WTC11 (cell line): ENCODE data around the gene HES1. TPM values are rescaled to one million over a fixed set of nuclear protein-coding genes. Genes with fewer than 3 reads are reported as not detected.
A peak's percentile ranks its signal among the peaks of the same experiment; 100 is the strongest.

Experiments used
- ATAC-seq: fragments of 200-7000 bp; cut with Tn5 transposase; 2 replicates; pipeline ENCODE4 v1.10.0; 2021; ENCODE audit warnings: mild to moderate bottlenecking, moderate library complexity
- CTCF ChIA-PET: fragments of 300-600 bp; sonication (Branson Sonifier 250); formaldehyde crosslinking; loops from one replicate; lab custom pipeline; 2021; ENCODE audit warnings: antibody characterized with exemption; lab: Charles Lee
- POLR2A ChIA-PET: fragments of 350-600 bp; sonication (Branson Sonifier 250); formaldehyde crosslinking; loops from one replicate; lab custom pipeline; 2021; ENCODE audit warnings: antibody characterized with exemption; lab: Charles Lee
- DNase-seq: peaks from one replicate; pipeline ENCODE4 v3.0.0; 2021; ENCODE audit warnings: low spot score
- H3K27ac Mint-ChIP-seq: 2 replicates; pipeline ENCODE4 v1.8.0; 2021; ENCODE audit warnings: mixed read lengths
- H3K27me3 Mint-ChIP-seq: 2 replicates; pipeline ENCODE4 v1.8.0; 2021; ENCODE audit warnings: low read depth, mild to moderate bottlenecking, moderate library complexity, mixed read lengths
- H3K36me3 Mint-ChIP-seq: 2 replicates; pipeline ENCODE4 v1.8.0; 2021; ENCODE audit warnings: mixed read lengths
- H3K4me1 Mint-ChIP-seq: 2 replicates; pipeline ENCODE4 v1.8.0; 2022; ENCODE audit warnings: mixed read lengths
- H3K4me3 Mint-ChIP-seq: 2 replicates; pipeline ENCODE4 v1.8.0; 2021; ENCODE audit warnings: mild to moderate bottlenecking, moderate library complexity, mixed read lengths
- H3K9me3 Mint-ChIP-seq: 2 replicates; pipeline ENCODE4 v1.8.0; 2021; ENCODE audit warnings: mixed read lengths
- AFF4 ChIP-seq: sonication (generic); formaldehyde crosslinking; IDR thresholded peaks from 2 replicates; pipeline ENCODE4 v1.8.1; 2023; ENCODE audit warnings: mild to moderate bottlenecking, missing genetic modification reagents, borderline replicate concordance
- AR ChIP-seq: fragments of 250-450 bp; sonication (Bioruptor Pico); IDR thresholded peaks from 2 replicates; pipeline ENCODE4 v1.9.0; 2021; ENCODE audit warnings: mild to moderate bottlenecking
- ATF3 ChIP-seq: sonication (generic); formaldehyde crosslinking; conservative IDR thresholded peaks from 2 replicates; pipeline ENCODE4 v1.8.1; 2022; ENCODE audit warnings: mild to moderate bottlenecking, missing genetic modification reagents
- ATF6 ChIP-seq: sonication (generic); formaldehyde crosslinking; IDR thresholded peaks from 2 replicates; pipeline ENCODE4 v1.8.1; 2023; ENCODE audit warnings: mild to moderate bottlenecking, missing genetic modification reagents
- ERG ChIP-seq: fragments of 250-450 bp; sonication (Bioruptor Pico); IDR thresholded peaks from 2 replicates; pipeline ENCODE4 v1.8.0; 2021; ENCODE audit warnings: mild to moderate bottlenecking
- FOXK1 ChIP-seq: sonication (generic); formaldehyde crosslinking; IDR thresholded peaks from 2 replicates; pipeline ENCODE4 v1.8.0; 2022; ENCODE audit warnings: mild to moderate bottlenecking, moderate library complexity, missing genetic modification reagents
- GABPB1 ChIP-seq: sonication (generic); formaldehyde crosslinking; IDR thresholded peaks from 2 replicates; pipeline ENCODE4 v1.8.1; 2023; ENCODE audit warnings: mild to moderate bottlenecking, missing genetic modification reagents
- GTF2I ChIP-seq: fragments of 250-450 bp; sonication (Bioruptor Pico); conservative IDR thresholded peaks from 2 replicates; pipeline ENCODE4 v1.4.0; 2021; ENCODE audit warnings: mild to moderate bottlenecking
- IRF1 ChIP-seq: sonication (generic); formaldehyde crosslinking; IDR thresholded peaks from 2 replicates; pipeline ENCODE4 v1.8.0; 2023; ENCODE audit warnings: missing genetic modification reagents
- IRF2 ChIP-seq: sonication (generic); formaldehyde crosslinking; IDR thresholded peaks from 2 replicates; pipeline ENCODE4 v1.8.0; 2022; ENCODE audit warnings: low read depth, missing genetic modification reagents, borderline replicate concordance
- KAT7 ChIP-seq: sonication (generic); formaldehyde crosslinking; IDR thresholded peaks from 2 replicates; pipeline ENCODE4 v1.8.1; 2023; ENCODE audit warnings: missing genetic modification reagents, mild to moderate bottlenecking, borderline replicate concordance
- MAX ChIP-seq: sonication (generic); formaldehyde crosslinking; IDR thresholded peaks from 2 replicates; pipeline ENCODE4 v1.8.0; 2022; ENCODE audit warnings: mild to moderate bottlenecking, missing genetic modification reagents
- MYBL2 ChIP-seq: sonication (generic); formaldehyde crosslinking; IDR thresholded peaks from 2 replicates; pipeline ENCODE4 v1.8.1; 2023; ENCODE audit warnings: mild to moderate bottlenecking, moderate library complexity, missing genetic modification reagents
- RELA ChIP-seq: sonication (generic); formaldehyde crosslinking; IDR thresholded peaks from 2 replicates; pipeline ENCODE4 v1.8.1; 2022; ENCODE audit warnings: missing genetic modification reagents, mild to moderate bottlenecking, borderline replicate concordance
- TEAD4 ChIP-seq: sonication (generic); formaldehyde crosslinking; IDR thresholded peaks from 2 replicates; pipeline ENCODE4 v1.8.0; 2022; ENCODE audit warnings: mild to moderate bottlenecking, missing genetic modification reagents
- ZBTB43 ChIP-seq: sonication (generic); formaldehyde crosslinking; IDR thresholded peaks from 2 replicates; pipeline ENCODE4 v1.8.1; 2023; ENCODE audit warnings: mild to moderate bottlenecking, missing genetic modification reagents
- ZNF232 ChIP-seq: sonication (generic); formaldehyde crosslinking; IDR thresholded peaks from 2 replicates; pipeline ENCODE4 v1.8.0; 2022; ENCODE audit warnings: mild to moderate bottlenecking, missing genetic modification reagents
- ZNF263 ChIP-seq: sonication (generic); formaldehyde crosslinking; IDR thresholded peaks from 2 replicates; pipeline ENCODE4 v1.8.1; 2022; ENCODE audit warnings: low read depth, mild to moderate bottlenecking, moderate library complexity, missing genetic modification reagents
- ZNF423 ChIP-seq: fragments of 250-450 bp; sonication (Bioruptor Pico); IDR thresholded peaks from 2 replicates; pipeline ENCODE4 v2.1.2; 2022; ENCODE audit warnings: mild to moderate bottlenecking, moderate library complexity
- ZNF671 ChIP-seq: fragments of 250-450 bp; sonication (Bioruptor Pico); IDR thresholded peaks from 2 replicates; pipeline ENCODE4 v1.8.0; 2021; ENCODE audit warnings: mild to moderate bottlenecking
- total RNA-seq: library from RNA; stranded (reverse); gene quantifications from 3 replicates; pipeline ENCODE4 v1.2.3, GENCODE V29; 2021

The HES1 gene
- total RNA-seq, 1 experiment from 2014 or later = 28.4 TPM

- CTCF ChIA-PET = interaction anchor here (1.3 kb wide), 1 partner anchor 13 kb away, joined by 3 read pairs; no protein-coding TSS in a partner anchor
- Mint-ChIP-seq H3K4me3 (no peak overlapping the region), H3K27me3 (no peaks in the 10 kb centered on the region), H3K27ac (0 out of 2 replicates have a peak overlapping the region, but pooled peaks have one; percentile 29), H3K9me3 (no peaks in the 10 kb centered on the region), H3K4me1 (peaks cover 19% of the 10 kb centered on the region), H3K36me3 (no peaks in the 10 kb centered on the region)
- POLR2A ChIA-PET = no interaction called here
- ATAC-seq (no peak), DNase-seq (no peak)
- no peak for TF ChIP-seq TEAD4 (CRISPR knock-in tag)
- TF ChIP-seq AR = no peak
- TF ChIP-seq IRF2 (CRISPR knock-in tag) = no peak
- no peak for TF ChIP-seq ZNF263 (CRISPR knock-in tag)
- TF ChIP-seq ZNF671 = no peak
- TF ChIP-seq GABPB1 = no peak
- no peak for TF ChIP-seq KAT7 (CRISPR knock-in tag)
- TF ChIP-seq ATF3 = no peak
- no peak for TF ChIP-seq ZNF232 (CRISPR knock-in tag)
- TF ChIP-seq IRF1 = no peak
These were observed 25.5 kb upstream of the HES1 start for GRCh38 chr3:194110483-194110882.

- CTCF ChIA-PET = interaction anchor here (1.3 kb wide), 1 partner anchor 14 kb away, joined by 3 read pairs; no protein-coding TSS in a partner anchor
- H3K27ac Mint-ChIP-seq = no peak overlapping the region
- H3K27me3 Mint-ChIP-seq = no peaks in the 10 kb centered on the region; the same call in 1 of the 2 replicates
- TF ChIP-seq FOXK1 (CRISPR knock-in tag) (no peak), AFF4 (CRISPR knock-in tag) (no peak), MYBL2 (no peak), ZNF232 (CRISPR knock-in tag) (no peak), RELA (CRISPR knock-in tag) (no peak), GTF2I (CRISPR knock-in tag) (no peak), ATF6 (CRISPR knock-in tag) (no peak), ZNF423 (CRISPR knock-in tag) (no peak), ZBTB43 (CRISPR knock-in tag) (no peak), AR (no peak), MAX (CRISPR knock-in tag) (no peak), ERG (no peak), ZNF671 (no peak)
These were observed 24.6 kb upstream of the HES1 start for GRCh38 chr3:194111336-194111735.

More at GRCh38 chr3:194111336-194111735, 24.6 kb upstream of the HES1 start:
- no peak overlapping the region for H3K4me3 Mint-ChIP-seq
- ATAC-seq (no peak), DNase-seq (no peak)
- H3K4me1 Mint-ChIP-seq = peaks cover 17% of the 10 kb centered on the region
- no peaks in the 10 kb centered on the region for H3K9me3 Mint-ChIP-seq
- H3K36me3 Mint-ChIP-seq = no peaks in the 10 kb centered on the region
- POLR2A ChIA-PET = no interaction called here
